GM12878 (cell line): ENCODE data around the gene CXorf66. TPM values are rescaled to one million over a fixed set of nuclear protein-coding genes. Genes with fewer than 3 reads are reported as not detected.
A peak's percentile ranks its signal among the peaks of the same experiment; 100 is the strongest.

Experiments
- ATAC-seq: fragments of 200-7000 bp; cut with Tn5 transposase; 3 replicates; pipeline ENCODE4 v1.9.1; 2020; ENCODE audit warnings: mild to moderate bottlenecking, moderate library complexity
- BruUV-seq: library from RNA; stranded (reverse); fragments of 400-500 nt; replicated peaks from 2 replicates; lab custom pipeline; 2021; lab: Mats Ljungman, UMichigan
- CTCF ChIA-PET: fragments of 300-600 bp; sonication (Branson Sonifier 250); formaldehyde crosslinking; extraction: SDS; loops from one replicate; lab custom pipeline; 2021; ENCODE audit warnings: inconsistent platforms; lab: Yijun Ruan, JAX
- POLR2A ChIA-PET: fragments of 350-600 bp; formaldehyde crosslinking; extraction: SDS; loops from one replicate; lab custom pipeline; 2021; ENCODE audit warnings: inconsistent platforms; lab: Charles Lee
- RAD21 ChIA-PET: fragments of 300-600 bp; sonication (Branson Sonifier 250); formaldehyde crosslinking; loops from one replicate; lab custom pipeline; 2023; ENCODE audit warnings: antibody characterized with exemption; ENCODE audit not compliant: unreplicated experiment; lab: Charles Lee
- SMC1A ChIA-PET: fragments of 300-600 bp; sonication (Branson Sonifier 250); formaldehyde crosslinking; loops from one replicate; lab custom pipeline; 2023; ENCODE audit not compliant: unreplicated experiment, uncharacterized antibody; lab: Charles Lee
- DNase-seq: peaks from one replicate; pipeline ENCODE4 v3.0.0-alpha.2; 2011; ENCODE audit warnings: low read depth, low spot score
- FAIRE-seq: peaks from 3 replicates; lab custom pipeline; 2011; peaks lifted over from hg19 to GRCh38; lab: Jason Lieb, UNC
- H2AFZ ChIP-seq: 2 replicates; pipeline ENCODE4 v1.6.0; 2011; ENCODE audit warnings: low read depth, low read length, control low read depth; ENCODE audit not compliant: control insufficient read depth
- H3K27ac ChIP-seq: 2 replicates; pipeline ENCODE4 v1.5.1; 2011; ENCODE audit warnings: control low read depth; ENCODE audit not compliant: control insufficient read depth, insufficient read depth
- H3K27me3 ChIP-seq, 2 experiments: replicated peaks in 1 of 2; 2 replicates each; pipeline versions ENCODE4 v1.6.0 to v1.6.1; 2011; ENCODE audit warnings: low read length in 1 of 2; ENCODE audit not compliant: control insufficient read depth in 2 of 2, insufficient read depth in 2 of 2
- H3K36me3 ChIP-seq, 2 experiments: 2 replicates each; pipeline ENCODE4 v1.5.1; 2011; ENCODE audit warnings: low read length in 1 of 2; ENCODE audit not compliant: control insufficient read depth in 2 of 2, insufficient read depth in 2 of 2
- H3K4me1 ChIP-seq: 2 replicates; pipeline ENCODE4 v1.6.1; 2011; ENCODE audit warnings: mild to moderate bottlenecking, low read length, moderate library complexity, mixed read lengths; ENCODE audit not compliant: control insufficient read depth, insufficient read depth
- H3K4me2 ChIP-seq: 2 replicates; pipeline ENCODE4 v1.6.0; 2011; ENCODE audit warnings: control low read depth; ENCODE audit not compliant: control insufficient read depth, insufficient read depth
- H3K4me3 ChIP-seq: fragments of 200-600 bp; sonication (generic); 2 replicates; pipeline ENCODE4 v1.5.1; 2016
- H3K79me2 ChIP-seq: 2 replicates; pipeline ENCODE4 v1.6.0; 2011; ENCODE audit warnings: low read length; ENCODE audit not compliant: control insufficient read depth, insufficient read depth
- H3K9ac ChIP-seq: 2 replicates; pipeline ENCODE4 v1.8.0; 2011; ENCODE audit warnings: low read length, control low read depth, mixed read lengths; ENCODE audit not compliant: control insufficient read depth, insufficient read depth
- H3K9me3 ChIP-seq: replicated peaks from 3 replicates; pipeline ENCODE4 v1.5.1; 2011; ENCODE audit warnings: mild to moderate bottlenecking, low read length; ENCODE audit not compliant: control insufficient read depth, insufficient read depth
- H4K20me1 ChIP-seq: 2 replicates; pipeline ENCODE4 v1.6.0; 2011; ENCODE audit not compliant: control insufficient read depth, insufficient read depth
- ASH2L ChIP-seq: fragments of 300-600, 200-600 bp; sonication (generic); IDR thresholded peaks from 2 replicates; pipeline ENCODE4 v1.6.1; 2017; ENCODE audit warnings: low read depth, mild to moderate bottlenecking, borderline replicate concordance
- ATF2 ChIP-seq: IDR thresholded peaks from 2 replicates; pipeline ENCODE4 v1.6.1; 2012; ENCODE audit warnings: low read length, inconsistent platforms
- CBFB ChIP-seq: IDR thresholded peaks from 2 replicates; pipeline ENCODE4 v1.6.1; 2016; ENCODE audit warnings: antibody characterized with exemption, low read depth
- CBX5 ChIP-seq: sonication (generic); IDR thresholded peaks from 2 replicates; pipeline ENCODE4 v1.6.1; 2016; ENCODE audit warnings: low read depth, moderate library complexity, mild to moderate bottlenecking, inconsistent platforms
- ELK1 ChIP-seq: IDR thresholded peaks from 2 replicates; pipeline ENCODE4 v1.6.1; 2012; ENCODE audit warnings: low read depth, low read length, improper control_type of control experiment
- EZH2 ChIP-seq: IDR thresholded peaks from 2 replicates; pipeline ENCODE4 v1.6.1; 2012; ENCODE audit warnings: low read depth, mild to moderate bottlenecking, control low read depth, inconsistent platforms, low read length, borderline replicate concordance; ENCODE audit not compliant: control insufficient read depth
- HDGF ChIP-seq: fragments of 450-650 bp; IDR thresholded peaks from 2 replicates; pipeline ENCODE4 v1.6.1; 2016; ENCODE audit warnings: antibody characterized with exemption
- IKZF2 ChIP-seq, 2 experiments: fragments of 450-650 bp; IDR thresholded peaks; 2 replicates each; pipeline ENCODE4 v1.6.1; 2017; ENCODE audit warnings: mild to moderate bottlenecking in 2 of 2, moderate library complexity in 2 of 2
- JUND ChIP-seq: IDR thresholded peaks from 2 replicates; pipeline ENCODE4 v1.6.1; 2012; ENCODE audit warnings: low read depth, mild to moderate bottlenecking, low read length, improper control_type of control experiment, moderate library complexity
- KLF5 ChIP-seq: fragments of 450-650 bp; IDR thresholded peaks from 2 replicates; pipeline ENCODE4 v1.6.1; 2014; ENCODE audit warnings: mild to moderate bottlenecking; ENCODE audit not compliant: partially characterized antibody
- MEF2B ChIP-seq: fragments of 450-650 bp; IDR thresholded peaks from 2 replicates; pipeline ENCODE4 v1.6.1; 2018; ENCODE audit warnings: mild to moderate bottlenecking, moderate library complexity; ENCODE audit not compliant: partially characterized antibody, poor library complexity, severe bottlenecking
- NR2C2 ChIP-seq: IDR thresholded peaks from 2 replicates; pipeline ENCODE4 v1.6.1; 2011; ENCODE audit warnings: borderline replicate concordance, low read depth; ENCODE audit not compliant: control insufficient read depth, insufficient read length
- POU2F2 ChIP-seq: IDR thresholded peaks from 3 replicates; pipeline ENCODE4 v1.6.1; 2011; ENCODE audit warnings: low read depth, mild to moderate bottlenecking, low read length, borderline replicate concordance
- SMAD1 ChIP-seq: fragments of 450-650 bp; IDR thresholded peaks from 2 replicates; pipeline ENCODE4 v1.6.1; 2018; ENCODE audit warnings: mild to moderate bottlenecking, low read depth; ENCODE audit not compliant: partially characterized antibody
- SMC3 ChIP-seq: IDR thresholded peaks from 2 replicates; pipeline ENCODE4 v1.6.1; 2011; ENCODE audit warnings: low read length, improper control_type of control experiment, borderline replicate concordance
- SREBF1 ChIP-seq: IDR thresholded peaks from 2 replicates; pipeline ENCODE4 v1.6.1; 2012; ENCODE audit warnings: mild to moderate bottlenecking, low read length
- WGBS: methylation state at CpG from one replicate; pipeline ENCODE4 v1.1.6; 2016; ENCODE audit warnings: low lambda C conversion rate; ENCODE audit not compliant: insufficient replicate concordance, insufficient coverage; ENCODE audit errors: missing lambda C conversion rate; 5-methylcytosine and 5-hydroxymethylcytosine counted together
- in situ Hi-C: fragments of 300-500 bp; cut with MboI; formaldehyde crosslinking; loops from 9 replicates; pipeline ENCODE4 v1.14.3; 2018; ENCODE audit warnings: mixed read lengths
- intact Hi-C: fragments of 100-400 bp; cut with micrococcal nuclease; formaldehyde crosslinking; loops from one replicate; pipeline ENCODE4 v1.14.2; 2022; ENCODE audit not compliant: unreplicated experiment
- polyA plus RNA-seq, 11 experiments: library from polyadenylated mRNA; depleted of rRNA in 4 of 11; unstranded in 6 of 11; stranded (reverse) in 5 of 11; fragments of >200 nt; fragmentation: Nextera tagmentation in 4 of 11; fragmentation: Illumina TruSeq in 1 of 11; extraction: Ambion mirVana in 4 of 11; extraction: Trizol in 1 of 11; gene quantifications; 1 replicate in 1 of 11; 2 replicates in 10 of 11; pipeline versions ENCODE4 v1.2.1 to v1.2.3, GENCODE V29; 2011 to 2016; ENCODE audit warnings: inconsistent platforms in 2 of 11, missing spikeins in 2 of 11, low read depth in 1 of 11
- total RNA-seq, 4 experiments: library from RNA; depleted of rRNA in 3 of 4; stranded (reverse); fragments of >200 nt in 3 of 4; fragmentation: Illumina TruSeq in 1 of 4; extraction: Trizol in 1 of 4; gene quantifications; 2 replicates each; pipeline versions ENCODE4 v1.2.1 to v1.2.3, GENCODE V29; 2013 to 2021
- TF ChIP-seq, protein P1 (sequence below): IDR thresholded peaks from 2 replicates; pipeline ENCODE4 v1.6.1; 2012; ENCODE audit warnings: low read depth, low read length, improper control_type of control experiment
- TF ChIP-seq, protein P2 (sequence below): fragments of 450-650 bp; IDR thresholded peaks from 2 replicates; pipeline ENCODE4 v1.6.1; 2014; ENCODE audit warnings: mild to moderate bottlenecking

The CXorf66 gene
- total and polyA plus RNA-seq, 10 of the 15 experiments (the other 5 are each of a cell fraction or from before 2014, with no cell fraction given) = not detected

- TF ChIP-seq JUND (no peak), KLF5 (no peak), HDGF (no peak), SMAD1 (no peak)
- TF ChIP-seq, protein P1, sequence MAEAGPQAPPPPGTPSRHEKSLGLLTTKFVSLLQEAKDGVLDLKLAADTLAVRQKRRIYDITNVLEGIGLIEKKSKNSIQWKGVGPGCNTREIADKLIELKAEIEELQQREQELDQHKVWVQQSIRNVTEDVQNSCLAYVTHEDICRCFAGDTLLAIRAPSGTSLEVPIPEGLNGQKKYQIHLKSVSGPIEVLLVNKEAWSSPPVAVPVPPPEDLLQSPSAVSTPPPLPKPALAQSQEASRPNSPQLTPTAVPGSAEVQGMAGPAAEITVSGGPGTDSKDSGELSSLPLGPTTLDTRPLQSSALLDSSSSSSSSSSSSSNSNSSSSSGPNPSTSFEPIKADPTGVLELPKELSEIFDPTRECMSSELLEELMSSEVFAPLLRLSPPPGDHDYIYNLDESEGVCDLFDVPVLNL = no peak
- TF ChIP-seq, all 136 proteins: peak for 0
Observed at GRCh38 chrX:139914421-139914820, 50.9 kb downstream of the CXorf66 start (continued).

GRCh38 chrX:139909712-139910111 lies 55.6 kb downstream of the CXorf66 start:
- FAIRE-seq (peak; percentile 31), DNase-seq (no peak), ATAC-seq (peak; percentile 76)
- no TSS peak for BruUV-seq
- in situ Hi-C loops = no loop called here
- 0% methylated on average over 3 of the region's 3 CpGs for WGBS
- peaks cover 13% of the 10 kb centered on the region for H3K79me2 ChIP-seq
- H3K4me3 ChIP-seq = no peak overlapping the region
- no peaks in the 10 kb centered on the region for H3K36me3 ChIP-seq
- H3K27ac ChIP-seq = peak overlapping the region; percentile 39; the same call in 1 of the 2 replicates
- H3K9ac ChIP-seq = no peak overlapping the region
- no peak overlapping the region for H2AFZ ChIP-seq
- H3K4me1 ChIP-seq = no peaks in the 10 kb centered on the region; the same call in none of the 2 replicates
- no peaks in the 10 kb centered on the region for H3K27me3 ChIP-seq
- intact Hi-C loops = no loop called here
- H3K9me3 ChIP-seq = no peaks in the 10 kb centered on the region
- RAD21 ChIA-PET = no interaction called here
- peak overlapping the region; percentile 42; the same call in 1 of the 2 replicates for H3K4me2 ChIP-seq
- H4K20me1 ChIP-seq = no peaks in the 10 kb centered on the region
- POLR2A ChIA-PET = no interaction called here
- CTCF ChIA-PET = no interaction called here
- SMC1A ChIA-PET = interaction anchor here (2.0 kb wide), 1 partner anchor 19 kb away, joined by 10 read pairs; no protein-coding TSS in a partner anchor
- TF ChIP-seq CBX5 (no peak), ASH2L (no peak), SREBF1 (no peak), POU2F2 (no peak), ELK1 (no peak), ATF2 (no peak), MEF2B (no peak), SMC3 (no peak), EZH2 (no peak), IKZF2 (IDR thresholded peaks at IDR 0.05) (peak; percentile 77 to 86), NR2C2 (no peak), CBFB (no peak)
- TF ChIP-seq, protein P1 = no peak
- TF ChIP-seq, protein P2, sequence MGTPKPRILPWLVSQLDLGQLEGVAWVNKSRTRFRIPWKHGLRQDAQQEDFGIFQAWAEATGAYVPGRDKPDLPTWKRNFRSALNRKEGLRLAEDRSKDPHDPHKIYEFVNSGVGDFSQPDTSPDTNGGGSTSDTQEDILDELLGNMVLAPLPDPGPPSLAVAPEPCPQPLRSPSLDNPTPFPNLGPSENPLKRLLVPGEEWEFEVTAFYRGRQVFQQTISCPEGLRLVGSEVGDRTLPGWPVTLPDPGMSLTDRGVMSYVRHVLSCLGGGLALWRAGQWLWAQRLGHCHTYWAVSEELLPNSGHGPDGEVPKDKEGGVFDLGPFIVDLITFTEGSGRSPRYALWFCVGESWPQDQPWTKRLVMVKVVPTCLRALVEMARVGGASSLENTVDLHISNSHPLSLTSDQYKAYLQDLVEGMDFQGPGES = no peak
